GM12891 (cell line): ENCODE data around the gene LCE3C.
"Not testable (repeated sequence)": the region's sequence is repeated elsewhere in the genome, so short reads cannot be mapped to it uniquely, and the experiment has no call there.

Experiments used
- POLR2A ChIP-seq: IDR thresholded peaks from 2 replicates; pipeline ENCODE4 v1.6.1; 2011; ENCODE audit warnings: low read depth, low read length, control low read depth
- POLR2AphosphoS5 ChIP-seq: IDR thresholded peaks from 2 replicates; pipeline ENCODE4 v1.6.1; 2011; ENCODE audit warnings: low read depth, low read length, control low read depth

DNA sequence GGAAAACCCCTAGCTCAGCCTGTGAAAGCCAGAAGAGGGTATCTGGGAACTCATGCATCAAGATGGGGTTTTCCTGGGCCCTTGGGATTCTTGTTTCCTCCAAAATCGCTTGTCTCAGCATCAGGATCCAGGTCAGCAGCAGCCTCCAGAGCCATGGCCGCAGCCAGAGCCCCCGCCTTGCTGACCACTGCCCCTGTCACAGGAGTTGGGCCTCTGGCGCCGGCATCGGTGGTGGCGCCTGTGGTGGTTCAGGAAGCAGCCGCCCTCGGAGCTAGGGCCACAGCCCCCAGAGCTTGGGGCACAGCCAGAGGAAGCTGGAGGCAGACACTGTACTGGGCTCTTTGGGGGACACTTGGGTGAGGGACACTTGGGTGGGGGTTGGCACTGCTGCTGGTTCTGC lies 20.5 kb upstream of the LCE3C start:
- not testable (repeated sequence) for TF ChIP-seq POLR2A, POLR2AphosphoS5
